IMR-90 (cell line): ENCODE data around the gene TRHDE. TPM values are rescaled to one million over a fixed set of nuclear protein-coding genes. Genes with fewer than 3 reads are reported as not detected.

Experiments
- ATAC-seq: fragments of 200-7000 bp; cut with Tn5 transposase; 2 replicates; pipeline ENCODE4 v1.9.1; 2020; ENCODE audit warnings: low read depth, mild to moderate bottlenecking, moderate library complexity
- BruUV-seq: library from RNA; stranded (reverse); fragments of 400-500 nt; replicated peaks from 2 replicates; lab custom pipeline; 2021; lab: Mats Ljungman, UMichigan
- CTCF ChIA-PET: fragments of 300-600 bp; formaldehyde crosslinking; extraction: SDS; loops from one replicate; lab custom pipeline; 2021; ENCODE audit warnings: antibody characterized with exemption; lab: Yijun Ruan, JAX
- POLR2A ChIA-PET: fragments of 300-600 bp; sonication (Branson Sonifier 250); formaldehyde crosslinking; loops from one replicate; lab custom pipeline; 2022; ENCODE audit warnings: antibody characterized with exemption; ENCODE audit not compliant: unreplicated experiment; lab: Charles Lee
- DNase-seq: peaks from one replicate; pipeline ENCODE4 v3.0.0; 2013
- H2AFZ ChIP-seq: replicated peaks from 2 replicates; pipeline ENCODE3; 2013; ENCODE audit warnings: low read length, mild to moderate bottlenecking; ENCODE audit not compliant: poor library complexity
- H2AK5ac ChIP-seq: 2 replicates; pipeline ENCODE4 v1.6.1; 2013; ENCODE audit warnings: low read depth, low read length, inconsistent platforms
- H2AK9ac ChIP-seq: replicated peaks from 2 replicates; pipeline ENCODE3; 2013; ENCODE audit warnings: mild to moderate bottlenecking, low read depth, low read length, moderate library complexity; ENCODE audit not compliant: poor library complexity
- H2BK120ac ChIP-seq: 2 replicates; pipeline ENCODE4 v1.6.1; 2013; ENCODE audit warnings: low read depth, low read length, inconsistent platforms
- H2BK15ac ChIP-seq: 3 replicates; pipeline ENCODE4 v1.6.1; 2013; ENCODE audit warnings: low read depth, low read length, inconsistent platforms
- H2BK20ac ChIP-seq: 2 replicates; pipeline ENCODE4 v1.6.1; 2013; ENCODE audit warnings: low read depth, mild to moderate bottlenecking, inconsistent platforms, low read length, moderate library complexity
- H2BK5ac ChIP-seq: 2 replicates; pipeline ENCODE4 v1.6.1; 2013; ENCODE audit warnings: mild to moderate bottlenecking, low read depth, low read length, inconsistent platforms; ENCODE audit not compliant: poor library complexity, severe bottlenecking
- H3K14ac ChIP-seq: replicated peaks from 2 replicates; pipeline ENCODE4 v1.6.1; 2013; ENCODE audit warnings: low read depth, low read length, inconsistent platforms
- H3K18ac ChIP-seq: 2 replicates; pipeline ENCODE4 v1.6.1; 2013; ENCODE audit warnings: low read depth, low read length, control low read depth
- H3K23ac ChIP-seq: 2 replicates; pipeline ENCODE4 v1.6.1; 2013; ENCODE audit warnings: low read depth, low read length, inconsistent platforms
- H3K27ac ChIP-seq: 2 replicates; pipeline ENCODE4 v1.5.1; 2013; ENCODE audit warnings: mild to moderate bottlenecking, control low read depth, low read length; ENCODE audit not compliant: insufficient read depth
- H3K27me3 ChIP-seq: 2 replicates; pipeline ENCODE4 v1.6.1; 2013; ENCODE audit warnings: low read length; ENCODE audit not compliant: control insufficient read depth, insufficient read depth
- H3K36me3 ChIP-seq: 2 replicates; pipeline ENCODE4 v1.6.1; 2013; ENCODE audit warnings: low read length, mixed read lengths; ENCODE audit not compliant: control insufficient read depth, insufficient read depth
- H3K4ac ChIP-seq: 2 replicates; pipeline ENCODE4 v1.6.1; 2013; ENCODE audit warnings: low read depth, low read length, inconsistent platforms
- H3K4me1 ChIP-seq: 2 replicates; pipeline ENCODE4 v1.6.1; 2013; ENCODE audit warnings: low read length, mixed read lengths; ENCODE audit not compliant: control insufficient read depth, insufficient read depth
- H3K4me2 ChIP-seq: 2 replicates; pipeline ENCODE4 v1.6.1; 2013; ENCODE audit warnings: low read depth, mild to moderate bottlenecking, control low read depth, low read length, moderate library complexity
- H3K4me3 ChIP-seq: 2 replicates; pipeline ENCODE4 v1.5.1; 2013; ENCODE audit warnings: low read depth, mild to moderate bottlenecking, control low read depth, low read length, moderate library complexity; ENCODE audit not compliant: insufficient read depth
- H3K56ac ChIP-seq: 2 replicates; pipeline ENCODE4 v1.6.1; 2013; ENCODE audit warnings: low read length, inconsistent platforms; ENCODE audit not compliant: insufficient read depth; ENCODE audit errors: extremely low read depth
- H3K79me1 ChIP-seq, 2 experiments: 2 replicates each; pipeline ENCODE4 v1.6.1; 2013; ENCODE audit warnings: low read length in 2 of 2, inconsistent platforms in 1 of 2, low read depth in 1 of 2
- H3K9ac ChIP-seq: 2 replicates; pipeline ENCODE4 v1.6.1; 2013; ENCODE audit warnings: low read depth, low read length, control low read depth
- H3K9me1 ChIP-seq: 2 replicates; pipeline ENCODE4 v1.6.1; 2013; ENCODE audit warnings: low read length, inconsistent platforms; ENCODE audit not compliant: insufficient read depth
- H3K9me3 ChIP-seq: 2 replicates; pipeline ENCODE4 v1.6.1; 2013; ENCODE audit warnings: low read length; ENCODE audit not compliant: control insufficient read depth, insufficient read depth
- H4K20me1 ChIP-seq: 2 replicates; pipeline ENCODE4 v1.6.1; 2013; ENCODE audit warnings: low read length, inconsistent platforms; ENCODE audit not compliant: insufficient read depth
- H4K5ac ChIP-seq: 2 replicates; pipeline ENCODE4 v1.6.1; 2013; ENCODE audit warnings: mild to moderate bottlenecking, low read depth, low read length, control low read depth
- H4K8ac ChIP-seq, 2 experiments: 2 replicates each; pipeline ENCODE4 v1.6.1; 2013; ENCODE audit warnings: low read depth in 2 of 2, low read length in 2 of 2, control low read depth in 1 of 2, inconsistent platforms in 1 of 2
- H4K91ac ChIP-seq: 2 replicates; pipeline ENCODE4 v1.6.1; 2013; ENCODE audit warnings: low read depth, low read length, inconsistent platforms; ENCODE audit not compliant: insufficient read depth
- BHLHE40 ChIP-seq: fragments of 150-350 bp; IDR thresholded peaks from 2 replicates; pipeline ENCODE4 v1.6.1; 2016; ENCODE audit warnings: mild to moderate bottlenecking, low read depth, low read length
- FOS ChIP-seq: fragments of 150-350 bp; IDR thresholded peaks from 2 replicates; pipeline ENCODE4 v1.6.1; 2016; ENCODE audit warnings: low read depth, low read length
- MAFK ChIP-seq: IDR thresholded peaks from 2 replicates; pipeline ENCODE4 v1.6.1; 2012; ENCODE audit warnings: low read depth, low read length, improper control_type of control experiment
- MAZ ChIP-seq: IDR thresholded peaks from 2 replicates; pipeline ENCODE4 v1.6.1; 2012; ENCODE audit warnings: low read depth, mild to moderate bottlenecking, low read length, improper control_type of control experiment, moderate library complexity, borderline replicate concordance
- MXI1 ChIP-seq: IDR thresholded peaks from 2 replicates; pipeline ENCODE4 v1.6.1; 2012; ENCODE audit warnings: low read depth, mild to moderate bottlenecking, low read length, moderate library complexity, borderline replicate concordance
- NFE2L2 ChIP-seq: fragments of 150-350 bp; IDR thresholded peaks from 2 replicates; pipeline ENCODE4 v1.6.1; 2016; ENCODE audit warnings: low read depth, mild to moderate bottlenecking, low read length
- POLR2A ChIP-seq: IDR thresholded peaks from 2 replicates; pipeline ENCODE4 v1.6.1; 2012; ENCODE audit warnings: mild to moderate bottlenecking, low read depth, low read length
- RCOR1 ChIP-seq: IDR thresholded peaks from 2 replicates; pipeline ENCODE4 v1.6.1; 2012; ENCODE audit warnings: mild to moderate bottlenecking, low read length, improper control_type of control experiment; ENCODE audit not compliant: insufficient replicate concordance
- SMC3 ChIP-seq: fragments of 150-350 bp; IDR thresholded peaks from 2 replicates; pipeline ENCODE4 v1.6.1; 2016; ENCODE audit warnings: low read depth, mild to moderate bottlenecking, antibody characterized with exemption, low read length, moderate library complexity
- WGBS, 2 experiments: methylation state at CpG; one replicate each; pipeline versions ENCODE4 v1.1.5 to v1.1.7; 2013; ENCODE audit warnings: missing lambda C conversion rate in 2 of 2; ENCODE audit not compliant: insufficient read length in 1 of 2; ENCODE audit errors: extremely low coverage in 2 of 2; 5-methylcytosine and 5-hydroxymethylcytosine counted together
- dilution Hi-C: fragments of 300-500 bp; cut with HindIII; formaldehyde crosslinking; loops from one replicate; pipeline ENCODE4 v1.14.3; 2018; ENCODE audit warnings: low sequenced_read_pairs; ENCODE audit not compliant: unreplicated experiment
- in situ Hi-C: fragments of 300-500 bp; cut with MboI; formaldehyde crosslinking; loops from 3 replicates; pipeline ENCODE4 v1.14.3; 2019; ENCODE audit warnings: low sequenced_read_pairs, inconsistent platforms, mixed read lengths
- intact Hi-C: fragments of 100-400 bp; cut with micrococcal nuclease; formaldehyde crosslinking; loops from 2 replicates; pipeline ENCODE4 v1.10.0; 2022
- polyA plus RNA-seq, 3 experiments: library from polyadenylated mRNA; depleted of rRNA; stranded (reverse); fragments of >200 nt; gene quantifications; 2 replicates each; pipeline ENCODE4 v1.2.3, GENCODE V29; 2012; ENCODE audit warnings: low replicate concordance in 1 of 3
- total RNA-seq: library from RNA; depleted of rRNA; stranded (reverse); fragments of >200 nt; gene quantifications from 2 replicates; pipeline ENCODE4 v1.2.3, GENCODE V29; 2012
- TF ChIP-seq, protein P1 (sequence below): fragments of 150-350 bp; IDR thresholded peaks from 2 replicates; pipeline ENCODE4 v1.6.1; 2017; ENCODE audit warnings: mild to moderate bottlenecking, antibody characterized with exemption, low read length, low read depth
- TF ChIP-seq, protein P2 (sequence below): conservative IDR thresholded peaks from 2 replicates; pipeline ENCODE4 v1.5.1; 2012; ENCODE audit warnings: mild to moderate bottlenecking, low read depth, low read length, improper control_type of control experiment

TRHDE gene
- total and polyA plus RNA-seq, 2 of the 4 experiments (the other 2 are of a cell fraction) = 33.7 to 65.1 TPM

DNA sequence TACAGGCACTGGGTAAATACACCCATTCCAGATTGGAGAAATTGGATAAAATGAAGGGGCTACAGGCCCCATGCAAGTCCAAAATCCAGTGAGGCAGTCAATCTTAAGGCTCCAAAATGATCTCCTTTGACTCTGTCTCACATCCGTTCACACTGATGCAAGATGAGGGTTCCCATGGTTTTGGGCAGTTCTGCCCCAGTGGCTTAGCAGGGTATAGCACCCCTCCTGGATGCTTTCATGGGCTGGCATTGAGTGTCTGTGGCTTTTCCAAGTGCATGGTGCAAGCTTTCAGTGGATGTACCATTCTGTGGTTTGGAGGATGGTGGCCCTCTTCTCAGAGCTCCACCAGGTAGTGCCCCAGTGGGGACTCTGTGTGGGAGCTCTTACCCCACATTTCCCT is 427.2 kb downstream of the TRHDE start:
- Histone ChIP-seq H3K4ac (no peak overlapping the region), H3K56ac (no peak overlapping the region), H4K20me1 (no peaks in the 10 kb centered on the region), H3K27ac (no peak overlapping the region), H2AFZ (no peak overlapping the region), H3K4me1 (no peaks in the 10 kb centered on the region), H3K27me3 (no peaks in the 10 kb centered on the region), H2BK120ac (no peak overlapping the region), H4K91ac (no peak overlapping the region), H3K14ac (no peak overlapping the region), H3K4me3 (no peak overlapping the region), H3K9me1 (no peaks in the 10 kb centered on the region), H3K23ac (no peak overlapping the region), H3K4me2 (no peak overlapping the region), H3K36me3 (no peaks in the 10 kb centered on the region), H3K18ac (no peak overlapping the region), H3K9me3 (no peaks in the 10 kb centered on the region), H2BK15ac (no peak overlapping the region), H3K79me1 (no peaks in the 10 kb centered on the region), H2AK5ac (no peak overlapping the region), H4K8ac (no peak overlapping the region), H2BK20ac (no peak overlapping the region), H4K5ac (no peak overlapping the region), H2BK5ac (no peak overlapping the region), H3K9ac (no peak overlapping the region), H2AK9ac (no peak overlapping the region)
- DNase-seq = no peak
- dilution Hi-C loops (no loop called here), intact Hi-C loops (no loop called here), in situ Hi-C loops (no loop called here)
- POLR2A ChIA-PET = no interaction called here
- CTCF ChIA-PET = no interaction called here
- ATAC-seq = no peak
- no TSS peak for BruUV-seq
- TF ChIP-seq RCOR1 = no peak
- TF ChIP-seq FOS = no peak
- no peak for TF ChIP-seq MAFK
- TF ChIP-seq MXI1 = no peak
- TF ChIP-seq SMC3 = no peak
- TF ChIP-seq POLR2A = no peak
- TF ChIP-seq BHLHE40 = no peak
- no peak for TF ChIP-seq MAZ
- TF ChIP-seq, protein P1, sequence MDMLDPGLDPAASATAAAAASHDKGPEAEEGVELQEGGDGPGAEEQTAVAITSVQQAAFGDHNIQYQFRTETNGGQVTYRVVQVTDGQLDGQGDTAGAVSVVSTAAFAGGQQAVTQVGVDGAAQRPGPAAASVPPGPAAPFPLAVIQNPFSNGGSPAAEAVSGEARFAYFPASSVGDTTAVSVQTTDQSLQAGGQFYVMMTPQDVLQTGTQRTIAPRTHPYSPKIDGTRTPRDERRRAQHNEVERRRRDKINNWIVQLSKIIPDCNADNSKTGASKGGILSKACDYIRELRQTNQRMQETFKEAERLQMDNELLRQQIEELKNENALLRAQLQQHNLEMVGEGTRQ = no peak
- no peak for TF ChIP-seq NFE2L2
- TF ChIP-seq, protein P2, sequence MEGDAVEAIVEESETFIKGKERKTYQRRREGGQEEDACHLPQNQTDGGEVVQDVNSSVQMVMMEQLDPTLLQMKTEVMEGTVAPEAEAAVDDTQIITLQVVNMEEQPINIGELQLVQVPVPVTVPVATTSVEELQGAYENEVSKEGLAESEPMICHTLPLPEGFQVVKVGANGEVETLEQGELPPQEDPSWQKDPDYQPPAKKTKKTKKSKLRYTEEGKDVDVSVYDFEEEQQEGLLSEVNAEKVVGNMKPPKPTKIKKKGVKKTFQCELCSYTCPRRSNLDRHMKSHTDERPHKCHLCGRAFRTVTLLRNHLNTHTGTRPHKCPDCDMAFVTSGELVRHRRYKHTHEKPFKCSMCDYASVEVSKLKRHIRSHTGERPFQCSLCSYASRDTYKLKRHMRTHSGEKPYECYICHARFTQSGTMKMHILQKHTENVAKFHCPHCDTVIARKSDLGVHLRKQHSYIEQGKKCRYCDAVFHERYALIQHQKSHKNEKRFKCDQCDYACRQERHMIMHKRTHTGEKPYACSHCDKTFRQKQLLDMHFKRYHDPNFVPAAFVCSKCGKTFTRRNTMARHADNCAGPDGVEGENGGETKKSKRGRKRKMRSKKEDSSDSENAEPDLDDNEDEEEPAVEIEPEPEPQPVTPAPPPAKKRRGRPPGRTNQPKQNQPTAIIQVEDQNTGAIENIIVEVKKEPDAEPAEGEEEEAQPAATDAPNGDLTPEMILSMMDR = no peak
- 71% methylated on average over 1 of the region's 1 CpG; no CpG with 5 or more reads in 1 of the 2 experiments for WGBS, 2 experiments
